ENCODE results near the gene SPPL2A.

SPPL2A gene

GRCh38 chr15:50744601-50745000, 20.9 kb downstream of the SPPL2A start:
- TF ChIP-seq POLR2AphosphoS5 (IDR thresholded peaks at IDR 0.05; ENCODE audit: low read depth, low read length) (no peak), SIN3A (IDR thresholded peaks at IDR 0.05; ENCODE audit: borderline replicate concordance, insufficient read depth, low read length) (no peak), TAF1 (IDR thresholded peaks at IDR 0.05; ENCODE audit: borderline replicate concordance, insufficient read depth, low read length) (no peak), REST (IDR thresholded peaks at IDR 0.05; ENCODE audit: insufficient read depth in 1 of 2, low read depth in 2 of 2, low read length in 2 of 2) (no peak), FOXP2 (optimal IDR thresholded peaks at IDR 0.05; ENCODE audit: borderline replicate concordance, extremely low read depth, extremely low read length, insufficient read depth) (no peak)

DNA sequence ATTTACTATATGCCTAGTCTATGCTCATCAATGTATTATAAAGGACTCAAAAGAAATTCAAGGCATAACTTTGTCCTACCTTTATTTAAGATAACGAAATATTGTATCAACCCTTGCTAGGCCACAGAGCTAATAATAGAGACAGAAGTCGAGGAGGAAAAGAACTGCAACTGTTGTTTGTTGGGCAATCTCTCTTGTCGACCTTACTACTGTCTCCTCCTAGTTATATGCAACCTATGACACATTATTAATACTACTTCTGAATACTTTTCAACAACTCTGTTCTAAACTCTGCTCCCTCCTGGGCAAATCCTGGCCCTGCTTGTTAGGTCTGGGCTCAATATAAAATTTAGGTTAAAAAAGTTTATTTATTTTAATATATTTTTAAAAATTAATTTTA, 24.6 kb downstream of the SPPL2A start:
- no peak for TF ChIP-seq TAF1 (IDR thresholded peaks at IDR 0.05; ENCODE audit: borderline replicate concordance, insufficient read depth, low read length)
- TF ChIP-seq SIN3A (IDR thresholded peaks at IDR 0.05; ENCODE audit: borderline replicate concordance, insufficient read depth, low read length), result no peak
- no peak for TF ChIP-seq REST (IDR thresholded peaks at IDR 0.05; ENCODE audit: insufficient read depth in 1 of 2, low read depth in 2 of 2, low read length in 2 of 2)
- no peak for TF ChIP-seq FOXP2 (optimal IDR thresholded peaks at IDR 0.05; ENCODE audit: borderline replicate concordance, extremely low read depth, extremely low read length, insufficient read depth)
- TF ChIP-seq POLR2AphosphoS5 (IDR thresholded peaks at IDR 0.05; ENCODE audit: low read depth, low read length), result no peak

DNA sequence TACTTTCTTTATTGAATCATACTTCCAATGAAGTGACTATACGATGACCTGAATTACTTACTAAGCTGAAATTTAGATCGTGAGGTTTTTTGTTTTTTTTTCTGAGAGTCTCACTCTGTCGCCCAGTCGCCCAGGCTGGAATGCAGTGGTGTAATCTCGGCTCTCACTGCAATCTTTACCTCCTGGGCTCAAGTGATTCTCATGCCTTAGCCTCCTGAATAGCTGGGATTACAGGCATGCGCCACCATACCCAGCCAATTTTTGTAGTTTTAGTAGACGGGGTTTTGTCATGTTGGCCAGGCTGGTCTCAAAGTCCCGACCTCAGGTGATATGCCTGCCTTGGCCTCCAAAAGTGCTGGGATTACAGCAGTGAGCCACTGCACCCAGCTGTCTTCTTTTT, 28.7 kb downstream of the SPPL2A start:
- no peak for TF ChIP-seq TAF1 (IDR thresholded peaks at IDR 0.05; ENCODE audit: borderline replicate concordance, insufficient read depth, low read length)
- no peak for TF ChIP-seq POLR2AphosphoS5 (IDR thresholded peaks at IDR 0.05; ENCODE audit: low read depth, low read length)
- no peak for TF ChIP-seq REST (IDR thresholded peaks at IDR 0.05; ENCODE audit: insufficient read depth in 1 of 2, low read depth in 2 of 2, low read length in 2 of 2)
- TF ChIP-seq SIN3A (IDR thresholded peaks at IDR 0.05; ENCODE audit: borderline replicate concordance, insufficient read depth, low read length), result no peak
- no peak for TF ChIP-seq FOXP2 (optimal IDR thresholded peaks at IDR 0.05; ENCODE audit: borderline replicate concordance, extremely low read depth, extremely low read length, insufficient read depth)

- no peak for TF ChIP-seq TAF1 (IDR thresholded peaks at IDR 0.05; ENCODE audit: borderline replicate concordance, insufficient read depth, low read length)
- TF ChIP-seq SIN3A (IDR thresholded peaks at IDR 0.05; ENCODE audit: borderline replicate concordance, insufficient read depth, low read length), result no peak
- no peak for TF ChIP-seq POLR2AphosphoS5 (IDR thresholded peaks at IDR 0.05; ENCODE audit: low read depth, low read length)
- TF ChIP-seq REST (IDR thresholded peaks at IDR 0.05; ENCODE audit: insufficient read depth in 1 of 2, low read depth in 2 of 2, low read length in 2 of 2), result no peak
- no peak for TF ChIP-seq FOXP2 (optimal IDR thresholded peaks at IDR 0.05; ENCODE audit: borderline replicate concordance, extremely low read depth, extremely low read length, insufficient read depth)
Observed at GRCh38 chr15:50735156-50735555, 30.4 kb downstream of the SPPL2A start.

GRCh38 chr15:50726315-50726714, 39.2 kb downstream of the SPPL2A start:
- TF ChIP-seq REST (IDR thresholded peaks at IDR 0.05; ENCODE audit: insufficient read depth in 1 of 2, low read depth in 2 of 2, low read length in 2 of 2), result no peak
- no peak for TF ChIP-seq FOXP2 (optimal IDR thresholded peaks at IDR 0.05; ENCODE audit: borderline replicate concordance, extremely low read depth, extremely low read length, insufficient read depth)
- TF ChIP-seq SIN3A (IDR thresholded peaks at IDR 0.05; ENCODE audit: borderline replicate concordance, insufficient read depth, low read length), result no peak
- no peak for TF ChIP-seq POLR2AphosphoS5 (IDR thresholded peaks at IDR 0.05; ENCODE audit: low read depth, low read length)

Measured in PFSK-1 (cell line).